ENCODE measurements around the gene BANP. TPM values are rescaled to one million over a fixed set of nuclear protein-coding genes. Genes with fewer than 3 reads are reported as not detected.
"Not testable (repeated sequence)": the region's sequence is repeated elsewhere in the genome, so short reads cannot be mapped to it uniquely, and the experiment has no call there.

Gene BANP
- total RNA-seq, 2 donors from 2014 or later, result 46.4 to 85.9 TPM

DNA sequence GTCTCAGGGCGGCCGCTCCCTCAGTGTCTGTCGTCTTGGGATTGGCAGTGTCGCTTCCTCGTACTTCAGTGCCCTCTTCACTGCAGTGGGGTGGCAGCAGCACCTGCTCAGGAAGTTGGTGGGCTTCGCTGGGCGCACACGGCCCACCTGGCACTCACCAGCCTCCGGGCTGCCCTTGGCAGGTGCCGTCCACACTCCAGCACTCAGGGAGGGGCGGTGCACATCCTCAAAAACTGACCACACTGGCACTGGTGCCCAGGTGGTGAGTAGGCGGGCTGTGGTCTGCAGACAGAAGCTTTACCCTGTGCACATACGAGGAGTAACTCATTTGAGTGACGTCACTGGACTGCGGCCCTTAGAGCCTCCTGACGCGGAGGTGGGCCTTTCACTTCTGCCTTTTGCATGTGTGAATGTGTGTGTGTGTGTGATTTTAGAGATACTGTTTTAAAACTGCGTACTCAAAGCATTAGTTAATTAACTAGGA, 94.6 kb downstream of the BANP start:
- H3K4me3 Mint-ChIP-seq, result no peak overlapping the region
- no peaks in the 10 kb centered on the region for H3K27me3 Mint-ChIP-seq
- H3K27ac Mint-ChIP-seq, result no peak overlapping the region
- H3K36me3 Mint-ChIP-seq (ENCODE audit: low read depth), result peaks cover 64% of the 10 kb centered on the region
- peaks cover 4% of the 10 kb centered on the region for H3K4me1 Mint-ChIP-seq
- no peak for ATAC-seq (replicated peaks)
- H3K9me3 Mint-ChIP-seq, result no peaks in the 10 kb centered on the region

DNA sequence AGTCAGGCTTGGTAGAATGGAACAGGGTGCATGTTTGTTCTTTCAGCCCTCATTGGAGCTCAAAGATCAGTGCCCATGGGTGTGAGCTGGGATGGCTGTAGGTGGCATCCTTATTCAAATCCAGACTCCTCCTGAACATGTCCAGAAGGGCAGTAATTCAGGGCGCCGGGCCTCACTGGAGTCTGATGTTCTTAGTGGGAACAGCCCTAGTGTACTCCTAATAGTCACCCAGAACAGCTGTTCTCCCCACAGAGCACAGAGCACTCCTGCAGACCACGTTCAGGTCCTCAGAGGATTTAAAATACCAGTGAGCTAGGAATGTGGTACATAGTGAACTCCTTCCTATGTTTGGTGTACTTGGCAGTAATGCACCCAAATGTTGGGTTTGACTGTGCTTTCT, 96.2 kb downstream of the BANP start:
- H3K27me3 Mint-ChIP-seq, result no peaks in the 10 kb centered on the region
- no peaks in the 10 kb centered on the region for H3K9me3 Mint-ChIP-seq
- ATAC-seq (replicated peaks), result no peak
- no peaks in the 10 kb centered on the region for H3K4me1 Mint-ChIP-seq
- peaks cover 55% of the 10 kb centered on the region for H3K36me3 Mint-ChIP-seq (ENCODE audit: low read depth)
- no peak overlapping the region for H3K4me3 Mint-ChIP-seq
- no peak overlapping the region for H3K27ac Mint-ChIP-seq

DNA sequence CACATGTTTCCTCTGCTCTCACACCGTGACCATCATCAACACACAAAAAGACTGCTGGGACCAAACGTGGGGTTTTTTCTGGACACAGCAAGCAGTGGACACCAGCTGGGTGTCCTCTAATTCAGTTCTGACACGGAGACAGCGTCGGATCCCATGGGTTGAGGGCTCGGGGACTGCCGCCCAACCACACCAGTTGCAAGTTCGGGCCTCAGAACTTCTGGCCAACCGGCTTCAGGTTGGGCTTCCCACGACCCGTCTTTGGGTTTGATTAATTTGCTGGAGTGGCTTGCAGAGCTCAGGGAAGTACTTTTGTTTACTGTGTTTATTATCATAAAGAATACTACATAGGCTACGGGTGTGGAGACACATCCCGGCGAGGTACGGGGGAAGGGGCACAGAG, 97.8 kb downstream of the BANP start:
- Mint-ChIP-seq H3K9me3 (no peaks in the 10 kb centered on the region), H3K27me3 (no peaks in the 10 kb centered on the region), H3K4me3 (no peak overlapping the region), H3K4me1 (no peaks in the 10 kb centered on the region), H3K36me3 (ENCODE audit: low read depth) (peaks cover 44% of the 10 kb centered on the region), H3K27ac (no peak overlapping the region)
- no peak for ATAC-seq (replicated peaks)

DNA sequence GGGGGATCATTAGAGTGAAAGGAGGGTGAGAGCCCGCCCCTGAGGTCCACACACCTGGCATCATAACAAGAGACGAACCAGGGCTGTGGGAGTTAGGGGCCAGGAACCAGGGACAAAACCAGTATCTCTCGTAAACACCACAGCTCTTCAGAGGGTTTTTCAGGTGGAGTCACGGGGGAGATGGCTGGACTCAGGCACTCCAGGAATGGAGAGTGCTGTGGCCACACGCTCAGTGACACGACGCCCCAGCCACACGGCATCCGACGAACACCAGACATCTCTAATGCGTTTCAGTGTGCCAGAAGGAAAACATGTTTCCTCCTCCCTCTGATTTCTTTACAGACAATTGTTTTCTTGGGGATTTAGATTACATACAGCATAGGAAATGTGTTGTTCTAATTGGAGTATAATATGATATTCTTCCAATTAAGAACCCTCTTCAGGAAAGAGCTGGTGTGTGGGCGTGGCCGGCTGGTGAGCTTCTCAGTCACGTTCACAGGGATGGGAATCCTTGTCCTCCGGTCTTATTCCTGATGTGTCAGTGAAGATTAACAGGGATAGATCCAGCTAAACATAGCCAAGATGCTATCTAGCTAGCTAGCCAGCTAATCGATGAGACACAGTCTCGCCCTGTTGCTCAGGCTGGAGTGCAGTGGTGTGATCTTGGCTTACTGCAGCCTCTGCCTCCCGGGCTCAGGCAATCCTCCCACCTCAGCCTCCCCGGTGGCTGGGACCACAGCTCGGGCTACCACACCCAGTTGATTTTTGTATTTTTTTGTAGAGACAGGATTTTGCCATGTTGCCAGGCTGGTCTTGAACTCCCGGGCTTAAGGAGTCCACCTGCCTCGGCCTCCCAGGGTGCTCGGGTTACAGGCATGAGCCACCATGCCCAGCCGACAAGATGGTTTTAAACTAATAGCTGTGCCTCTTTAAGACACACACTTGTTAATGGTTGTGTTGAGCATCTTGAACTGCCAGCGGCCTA, 98.6 kb downstream of the BANP start:
- no peak for ATAC-seq (replicated peaks)
- Mint-ChIP-seq H3K4me1 (no peaks in the 10 kb centered on the region), H3K36me3 (ENCODE audit: low read depth) (peaks cover 39% of the 10 kb centered on the region), H3K9me3 (no peaks in the 10 kb centered on the region), H3K4me3 (no peak overlapping the region), H3K27me3 (no peaks in the 10 kb centered on the region), H3K27ac (no peak overlapping the region)

DNA sequence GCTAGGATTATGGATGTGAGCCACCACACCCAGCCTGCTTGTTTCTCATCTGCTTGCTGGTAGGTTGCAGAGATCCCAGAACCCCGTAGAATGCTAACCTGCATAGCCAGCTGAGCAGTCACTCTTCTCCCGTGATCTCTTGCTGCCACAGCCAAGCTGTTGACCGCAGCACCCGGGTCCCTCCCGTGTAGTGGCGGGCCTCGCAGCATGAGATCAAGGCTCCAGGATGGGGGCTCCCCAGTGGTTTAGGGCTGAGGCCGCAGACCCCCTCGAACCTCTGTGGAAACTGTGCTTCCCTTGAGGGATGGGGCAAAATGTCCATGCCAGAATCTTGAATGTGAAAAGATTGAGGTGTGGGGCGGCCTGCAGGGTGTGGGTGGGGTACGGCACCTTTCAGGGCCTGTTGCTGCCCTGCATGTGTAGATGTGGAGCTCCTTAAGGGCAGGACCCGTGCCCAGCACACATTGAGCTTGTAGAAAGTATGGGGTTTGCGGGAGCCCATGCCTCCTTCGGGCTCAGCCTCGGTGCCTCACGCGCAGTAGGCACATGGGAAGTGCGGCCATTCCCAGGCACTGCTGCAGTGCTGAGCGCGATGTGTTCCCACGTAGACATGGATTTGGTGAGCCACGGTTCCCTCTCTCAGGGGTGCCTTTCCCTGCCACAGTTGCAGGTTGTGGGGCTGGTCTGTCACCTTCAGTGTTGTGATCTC, 99.9 kb downstream of the BANP start:
- ATAC-seq (replicated peaks), result no peak
- H3K27ac Mint-ChIP-seq, result no peak overlapping the region

DNA sequence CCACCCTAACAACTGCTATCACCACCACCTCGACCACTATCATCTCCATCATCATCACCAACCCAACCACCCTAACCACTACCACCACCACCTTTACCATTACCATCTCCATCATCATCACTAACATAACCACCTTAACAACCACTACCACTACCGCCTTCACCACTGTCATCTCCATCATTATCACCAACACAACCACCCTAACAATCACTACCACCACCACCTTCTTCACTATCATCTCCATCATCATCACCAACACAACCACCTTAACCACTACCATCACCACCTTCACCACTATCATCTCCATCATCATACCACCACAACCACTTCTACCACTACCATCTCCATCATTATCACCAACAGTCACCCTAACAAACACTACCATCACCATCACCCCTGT, 101.4 kb downstream of the BANP start:
- Mint-ChIP-seq H3K9me3 (no peaks in the 10 kb centered on the region), H3K4me3 (no peak overlapping the region), H3K36me3 (ENCODE audit: low read depth) (peaks cover 56% of the 10 kb centered on the region), H3K27ac (no peak overlapping the region), H3K4me1 (no peaks in the 10 kb centered on the region), H3K27me3 (no peaks in the 10 kb centered on the region)
- ATAC-seq (replicated peaks), result no peak

More for the DNA sequence above, 99.9 kb downstream of the BANP start:
- Mint-ChIP-seq H3K9me3 (no peaks in the 10 kb centered on the region), H3K36me3 (ENCODE audit: low read depth) (peaks cover 49% of the 10 kb centered on the region), H3K4me3 (no peak overlapping the region), H3K27me3 (no peaks in the 10 kb centered on the region), H3K4me1 (no peaks in the 10 kb centered on the region)

DNA sequence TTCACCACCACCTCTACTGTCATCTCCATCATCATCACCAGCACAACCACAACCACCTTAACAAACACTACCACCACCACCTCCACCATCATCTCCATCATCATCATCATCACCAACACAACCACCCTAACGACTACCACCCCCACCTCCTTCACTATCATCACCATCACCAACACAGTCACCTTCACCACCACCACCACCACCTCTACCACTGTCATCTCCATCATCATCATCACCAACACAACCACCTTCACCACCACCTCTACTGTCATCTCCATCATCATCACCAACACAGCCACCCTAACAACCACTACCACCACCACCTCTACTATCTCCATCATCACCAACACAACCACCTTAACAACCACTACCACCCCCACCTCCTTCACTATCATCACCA, 102.2 kb downstream of the BANP start:
- H3K27ac Mint-ChIP-seq; H3K27me3 Mint-ChIP-seq; H3K4me1 Mint-ChIP-seq; H3K9me3 Mint-ChIP-seq; ATAC-seq (replicated peaks); H3K4me3 Mint-ChIP-seq: not testable (repeated sequence)
- peaks cover 54% of the 10 kb centered on the region for H3K36me3 Mint-ChIP-seq (ENCODE audit: low read depth)

DNA sequence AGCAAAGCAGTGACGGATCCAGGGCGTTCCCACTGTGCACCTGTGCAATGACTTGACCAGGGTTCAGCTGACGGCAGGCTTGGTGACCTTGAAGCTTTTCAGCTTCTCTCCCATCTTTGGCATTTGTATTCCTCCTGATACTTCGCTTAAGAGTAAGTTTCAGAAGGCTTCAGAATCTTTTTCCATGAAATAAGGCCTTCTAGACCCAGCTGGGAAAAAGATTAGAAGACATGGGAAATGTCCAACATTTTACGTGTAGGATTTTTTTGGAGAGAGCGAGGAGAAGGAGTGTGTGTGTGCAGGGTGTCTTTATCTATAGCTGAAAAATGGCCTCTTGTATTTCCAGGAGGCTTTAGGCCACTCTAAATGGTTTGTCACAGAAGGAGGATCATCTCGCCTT, 104.1 kb downstream of the BANP start:
- H3K27me3 Mint-ChIP-seq, result no peaks in the 10 kb centered on the region
- H3K4me3 Mint-ChIP-seq, result no peak overlapping the region
- no peak for ATAC-seq (replicated peaks)
- no peaks in the 10 kb centered on the region for H3K4me1 Mint-ChIP-seq
- H3K9me3 Mint-ChIP-seq, result no peaks in the 10 kb centered on the region
- H3K36me3 Mint-ChIP-seq (ENCODE audit: low read depth), result peaks cover 47% of the 10 kb centered on the region
- no peak overlapping the region for H3K27ac Mint-ChIP-seq

DNA sequence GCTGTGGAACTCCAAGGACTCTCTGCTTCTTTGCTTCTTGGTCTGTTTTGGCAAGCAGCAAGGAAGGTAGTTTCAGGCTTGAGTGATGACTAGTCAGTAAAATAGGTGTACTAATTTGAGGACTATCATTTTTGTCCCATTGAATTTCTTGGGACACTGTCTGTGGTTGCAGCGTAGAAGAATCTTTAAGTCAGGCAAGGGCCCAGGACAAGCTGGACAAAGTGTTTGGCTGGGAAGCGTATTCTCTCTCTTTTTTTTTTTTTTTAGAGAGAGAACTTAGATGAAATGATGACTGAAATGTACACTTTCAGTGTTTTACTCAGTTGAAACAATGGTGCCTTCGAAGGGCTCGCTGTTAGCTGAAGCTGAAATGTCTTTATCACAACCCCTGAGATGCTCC, 105.0 kb downstream of the BANP start:
- peaks cover 40% of the 10 kb centered on the region for H3K36me3 Mint-ChIP-seq (ENCODE audit: low read depth)
- H3K4me3 Mint-ChIP-seq, result no peak overlapping the region
- ATAC-seq (replicated peaks), result no peak
- no peaks in the 10 kb centered on the region for H3K9me3 Mint-ChIP-seq
- H3K4me1 Mint-ChIP-seq, result no peaks in the 10 kb centered on the region
- no peak overlapping the region for H3K27ac Mint-ChIP-seq
- H3K27me3 Mint-ChIP-seq, result no peaks in the 10 kb centered on the region

DNA sequence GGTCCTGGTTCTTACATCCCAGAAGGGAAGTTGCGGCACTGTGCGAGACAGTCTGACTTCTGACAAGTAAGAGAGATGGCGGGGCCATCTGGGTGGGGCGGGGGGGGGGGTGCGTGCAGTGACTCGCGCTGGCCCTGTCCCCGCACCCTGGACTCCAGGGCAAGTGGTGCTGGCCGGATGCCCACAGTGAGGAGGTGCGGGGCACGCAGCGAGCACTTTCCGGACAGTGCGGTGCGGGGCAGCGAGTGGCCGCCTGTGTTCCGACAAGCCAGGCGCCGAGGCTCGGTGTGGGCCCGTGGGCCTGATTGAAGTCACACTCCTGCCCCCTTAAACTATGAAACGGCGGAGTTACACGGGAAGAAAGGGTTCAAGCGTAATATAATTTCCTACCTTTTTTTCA, 106.4 kb downstream of the BANP start:
- Mint-ChIP-seq H3K27ac (no peak overlapping the region), H3K4me3 (no peak overlapping the region), H3K36me3 (ENCODE audit: low read depth) (peaks cover 39% of the 10 kb centered on the region), H3K27me3 (no peaks in the 10 kb centered on the region), H3K4me1 (no peaks in the 10 kb centered on the region), H3K9me3 (no peaks in the 10 kb centered on the region)
- no peak for ATAC-seq (replicated peaks)

DNA sequence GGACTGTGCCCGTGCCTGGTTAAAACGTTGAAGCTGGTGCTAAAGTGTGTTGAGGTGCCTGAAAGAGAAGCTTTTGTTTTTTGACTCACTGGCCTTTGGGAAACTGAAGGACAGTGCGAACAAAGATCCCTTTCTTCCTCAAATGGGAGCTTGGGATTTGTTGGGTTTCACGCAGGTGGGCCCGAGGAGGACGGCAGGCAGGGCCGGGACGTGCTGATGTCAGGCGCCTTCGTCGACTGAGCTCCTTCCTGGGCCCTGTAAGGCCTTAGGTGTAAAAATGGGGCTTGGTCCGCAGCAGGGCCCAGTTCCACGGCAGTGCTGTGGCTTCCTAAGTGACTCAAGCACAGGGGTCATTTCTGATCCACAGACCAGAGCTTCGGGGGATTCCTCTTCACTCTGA, 106.9 kb downstream of the BANP start:
- no peaks in the 10 kb centered on the region for H3K27me3 Mint-ChIP-seq
- ATAC-seq (replicated peaks), result no peak
- H3K36me3 Mint-ChIP-seq (ENCODE audit: low read depth), result peaks cover 39% of the 10 kb centered on the region
- no peak overlapping the region for H3K27ac Mint-ChIP-seq
- H3K4me3 Mint-ChIP-seq, result no peak overlapping the region
- no peaks in the 10 kb centered on the region for H3K4me1 Mint-ChIP-seq
- no peaks in the 10 kb centered on the region for H3K9me3 Mint-ChIP-seq

DNA sequence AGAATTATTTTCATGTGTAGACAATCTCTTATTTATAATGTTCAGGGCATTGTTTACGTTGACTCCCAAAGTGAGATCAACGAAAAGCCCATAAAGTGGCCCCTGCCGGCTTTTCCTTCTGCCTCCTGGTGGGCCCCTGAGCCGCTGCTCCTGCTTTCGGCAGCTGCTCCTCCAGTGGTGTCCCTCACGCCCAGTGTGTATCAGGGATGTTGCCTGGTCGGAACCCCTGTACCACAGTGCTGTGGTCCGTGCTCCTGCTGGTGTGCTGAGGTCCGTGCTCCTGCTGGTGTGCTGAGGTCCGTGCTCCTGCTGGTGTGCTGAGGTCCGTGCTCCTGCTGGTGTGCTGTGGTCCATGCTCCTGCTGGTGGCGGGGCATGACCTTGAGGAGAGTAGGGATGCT, 107.6 kb downstream of the BANP start:
- no peaks in the 10 kb centered on the region for H3K4me1 Mint-ChIP-seq
- no peak for ATAC-seq (replicated peaks)
- H3K36me3 Mint-ChIP-seq (ENCODE audit: low read depth), result peaks cover 46% of the 10 kb centered on the region
- no peaks in the 10 kb centered on the region for H3K9me3 Mint-ChIP-seq
- no peak overlapping the region for H3K4me3 Mint-ChIP-seq
- no peak overlapping the region for H3K27ac Mint-ChIP-seq
- no peaks in the 10 kb centered on the region for H3K27me3 Mint-ChIP-seq

DNA sequence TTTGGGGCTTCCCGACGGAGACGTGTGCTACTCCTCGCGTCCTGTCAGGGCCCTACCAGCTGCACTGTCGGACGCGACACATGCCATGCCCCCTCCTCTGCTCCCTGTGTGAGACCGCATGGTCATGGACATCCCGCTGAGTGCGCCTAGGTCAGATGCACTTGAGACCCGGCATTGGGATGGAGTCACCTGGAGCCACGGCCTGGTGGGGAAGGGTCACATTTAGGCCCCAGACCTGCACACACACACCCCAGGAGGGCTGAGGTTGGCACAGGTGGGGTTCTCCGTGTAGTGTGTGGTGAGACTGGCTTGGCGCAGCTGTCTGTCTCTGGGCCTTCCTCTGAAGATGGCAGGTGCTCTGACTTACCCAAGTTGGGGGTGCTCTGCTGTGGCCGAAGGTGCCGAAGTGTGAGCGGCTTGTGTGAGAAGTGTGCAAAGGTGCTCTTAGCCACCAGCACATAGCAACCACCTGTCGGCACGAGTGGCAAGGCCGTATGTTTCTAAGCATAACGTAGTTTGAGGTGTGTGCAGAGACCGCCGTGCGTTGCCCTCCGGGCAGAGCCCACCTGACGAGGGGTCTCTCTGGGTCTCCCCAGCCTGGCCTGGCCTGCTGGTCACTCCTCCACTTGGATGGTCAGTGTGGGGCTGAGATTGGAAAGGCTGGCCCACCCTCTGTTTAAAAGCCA, 108.6 kb downstream of the BANP start:
- ATAC-seq (replicated peaks), result no peak
- H3K27ac Mint-ChIP-seq, result no peak overlapping the region

DNA sequence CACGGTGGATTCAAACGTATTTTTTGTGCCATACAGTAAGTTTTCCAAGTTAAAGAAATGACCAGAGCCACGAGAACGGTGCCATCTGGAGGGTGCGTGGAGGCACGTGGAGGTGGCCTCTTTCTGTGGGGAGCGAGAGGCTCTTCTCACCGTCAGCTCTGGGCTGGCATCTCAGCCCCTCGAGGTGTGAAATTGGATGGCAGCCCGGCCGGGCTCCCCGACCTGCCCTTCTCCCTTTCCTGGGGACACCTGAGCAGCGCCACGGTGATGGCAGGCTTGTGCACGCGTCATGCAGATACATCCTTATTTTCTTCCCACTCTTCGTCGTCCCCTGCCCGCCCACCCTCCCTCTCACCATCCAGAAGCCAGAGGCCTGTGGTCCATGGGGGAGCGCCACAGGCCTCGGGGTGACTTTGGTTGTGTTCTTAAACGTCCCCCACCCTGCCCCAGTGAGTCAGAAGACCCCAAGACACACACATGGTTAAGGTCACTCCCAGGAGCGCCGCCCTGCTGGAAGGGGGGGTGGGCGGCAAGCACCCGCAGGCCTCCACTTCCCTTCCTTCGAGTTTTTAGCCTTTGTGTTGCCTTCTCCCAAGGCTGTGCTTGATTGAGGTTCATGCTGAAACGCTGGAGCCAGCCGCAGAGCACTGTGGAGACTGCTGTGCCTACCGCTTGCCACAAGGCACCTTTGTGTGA, 109.4 kb downstream of the BANP start:
- ATAC-seq (replicated peaks), result no peak
- Mint-ChIP-seq H3K36me3 (ENCODE audit: low read depth) (peaks cover 49% of the 10 kb centered on the region), H3K27me3 (no peaks in the 10 kb centered on the region), H3K4me3 (no peak overlapping the region), H3K4me1 (no peaks in the 10 kb centered on the region), H3K27ac (no peak overlapping the region), H3K9me3 (no peaks in the 10 kb centered on the region)

More for the DNA sequence above, 108.6 kb downstream of the BANP start:
- Mint-ChIP-seq H3K4me1 (no peaks in the 10 kb centered on the region), H3K9me3 (no peaks in the 10 kb centered on the region), H3K27me3 (no peaks in the 10 kb centered on the region), H3K4me3 (no peak overlapping the region), H3K36me3 (ENCODE audit: low read depth) (peaks cover 47% of the 10 kb centered on the region)

All from activated T-helper 17 cell treated with anti-CD3 and anti-CD28 coated beads, Interleukin-2, amount 50 U/mL, for 72 hours (primary cell).